GM19035 (cell line): ENCODE data around the gene PPP1R9B.

Source experiments
- ATAC-seq: cut with Tn5 transposase; IDR thresholded peaks from one replicate; pipeline ENCODE4 v1.9.1; 2021; ENCODE audit not compliant: unreplicated experiment

The PPP1R9B gene

DNA sequence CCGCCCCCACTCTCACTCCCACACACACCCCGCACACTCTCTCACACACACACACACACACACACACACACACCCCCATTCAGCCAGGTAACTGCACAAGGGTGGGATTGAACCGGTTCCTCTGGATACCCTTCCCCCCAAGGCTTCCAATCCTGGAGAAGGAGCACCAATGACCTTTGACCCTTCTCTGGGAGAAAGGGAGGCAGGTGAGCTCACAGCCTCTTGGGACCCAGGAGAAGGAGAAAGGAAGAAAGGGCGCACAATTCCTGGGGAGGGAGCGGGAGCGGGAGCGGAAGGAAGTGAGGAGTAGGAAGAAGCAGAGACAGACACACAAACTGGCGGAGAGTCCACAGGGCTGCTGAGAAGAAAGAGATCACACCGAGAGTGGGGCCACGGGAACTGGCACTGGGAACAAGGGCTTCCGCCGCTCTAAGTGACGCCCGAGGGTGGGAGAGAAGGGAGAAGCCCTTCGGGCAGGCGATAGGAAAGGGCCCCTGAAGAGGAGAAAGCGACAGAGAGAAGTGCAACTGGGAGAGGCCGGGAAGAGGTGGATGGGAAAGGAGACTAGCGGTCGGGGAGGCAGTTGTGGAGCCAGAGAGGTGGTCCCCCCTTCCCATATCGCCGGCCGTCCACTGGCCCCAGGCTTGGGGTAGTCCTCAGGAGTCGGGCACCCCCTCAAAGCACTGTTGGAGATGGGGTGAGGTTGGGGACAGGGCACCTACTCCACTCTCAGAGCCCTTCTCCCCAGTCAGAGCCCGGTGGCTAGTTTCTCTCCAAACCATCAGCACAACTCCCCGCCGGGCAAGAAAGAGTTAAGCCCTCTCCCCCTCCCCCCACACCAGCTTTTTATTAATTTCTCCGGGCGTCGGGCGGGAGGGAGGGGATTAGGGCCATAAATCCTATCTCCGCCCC lies 21.8 kb downstream of the PPP1R9B start:
- no peak for ATAC-seq

DNA sequence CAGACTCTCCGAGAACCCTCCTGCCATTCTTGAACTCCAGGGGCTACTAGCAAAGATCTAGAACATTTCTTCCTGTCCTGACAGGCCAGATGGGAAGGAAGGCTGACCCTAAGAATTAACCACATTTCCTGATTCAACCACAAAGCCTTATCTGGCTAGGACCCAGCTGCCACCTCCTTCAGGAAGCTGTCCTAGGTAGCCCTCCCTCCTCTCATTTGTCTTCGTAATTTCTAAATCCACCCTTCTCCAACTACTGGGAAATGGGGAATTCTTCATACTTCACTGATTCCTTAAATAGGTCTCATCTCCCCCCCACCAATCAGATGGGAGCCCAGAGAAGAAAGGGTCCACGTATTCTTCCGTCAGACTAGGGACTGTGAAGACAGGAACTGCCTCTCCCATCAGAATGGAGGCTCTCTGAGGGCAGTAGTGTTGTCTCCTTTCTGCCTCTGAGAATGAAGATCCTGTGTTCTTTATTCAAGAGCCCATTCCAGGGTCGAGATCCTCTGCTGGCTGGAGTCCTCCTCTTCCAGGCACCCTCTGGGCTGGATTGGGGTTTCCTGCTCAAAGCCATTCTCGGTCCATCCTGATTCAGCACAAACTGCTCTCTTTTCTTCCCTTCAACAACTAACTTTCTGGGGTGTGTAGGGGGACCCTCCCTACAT lies 22.6 kb downstream of the PPP1R9B start:
- no peak for ATAC-seq

DNA sequence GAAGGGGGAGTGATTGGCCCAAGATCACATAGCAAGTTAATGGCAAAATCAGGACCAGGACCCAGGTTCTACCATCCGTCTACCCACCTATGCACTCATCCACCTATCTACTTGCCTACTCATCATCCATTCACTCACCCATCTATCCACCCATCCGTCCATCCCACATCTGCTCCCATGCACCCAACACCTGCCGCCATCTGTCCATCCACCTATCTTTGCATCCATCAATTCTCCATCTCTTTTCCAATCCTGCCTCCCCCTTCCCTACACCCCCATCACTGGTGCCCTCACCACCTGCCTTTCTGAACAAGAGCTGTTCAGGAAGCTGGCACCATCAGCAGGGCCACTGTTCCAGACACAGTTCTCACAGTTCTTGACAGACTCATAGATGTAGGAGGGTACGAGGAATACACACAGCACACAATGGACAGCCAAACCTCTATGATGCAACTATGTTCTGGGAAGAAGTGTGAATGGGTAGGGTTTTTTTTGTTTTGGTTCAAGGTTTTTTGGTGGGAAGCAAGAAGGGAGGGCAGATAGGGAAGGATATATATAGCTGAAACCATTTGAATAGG lies 25.0 kb downstream of the PPP1R9B start:
- no peak for ATAC-seq

DNA sequence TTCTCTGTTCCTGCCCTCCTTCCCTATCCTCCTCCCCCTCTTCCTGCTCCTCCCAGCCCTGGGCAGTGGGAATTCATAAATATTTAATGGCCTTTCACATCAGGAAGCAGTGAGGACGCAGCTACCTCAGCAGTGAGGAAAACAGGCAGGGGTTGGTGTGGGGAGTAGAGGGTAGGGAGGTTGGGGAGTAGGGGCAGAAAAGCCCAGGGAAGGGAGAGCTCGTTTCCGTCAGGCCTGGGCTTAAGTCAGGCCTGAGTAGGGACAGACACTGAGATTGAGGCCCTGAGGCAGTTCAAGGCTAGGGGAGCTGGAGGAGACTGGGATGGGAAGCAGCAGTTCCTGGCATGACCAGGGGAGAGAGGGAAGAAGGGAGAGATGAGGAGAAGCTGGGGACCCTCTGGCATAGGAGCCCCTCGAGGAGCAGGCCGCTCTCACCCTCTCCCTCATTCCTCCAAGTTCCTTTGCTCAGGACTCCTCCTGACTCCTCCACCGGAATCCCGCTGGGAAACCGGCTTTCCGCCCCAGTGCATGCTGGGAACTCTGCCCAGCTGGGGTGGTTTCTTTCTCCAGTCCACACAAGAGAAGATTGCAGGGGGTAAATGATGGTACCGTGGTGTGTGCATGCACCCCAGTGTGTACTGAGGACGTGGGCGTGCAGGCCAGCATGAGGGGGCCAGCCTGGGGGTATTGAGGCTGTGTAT lies 26.7 kb downstream of the PPP1R9B start:
- ATAC-seq = no peak

DNA sequence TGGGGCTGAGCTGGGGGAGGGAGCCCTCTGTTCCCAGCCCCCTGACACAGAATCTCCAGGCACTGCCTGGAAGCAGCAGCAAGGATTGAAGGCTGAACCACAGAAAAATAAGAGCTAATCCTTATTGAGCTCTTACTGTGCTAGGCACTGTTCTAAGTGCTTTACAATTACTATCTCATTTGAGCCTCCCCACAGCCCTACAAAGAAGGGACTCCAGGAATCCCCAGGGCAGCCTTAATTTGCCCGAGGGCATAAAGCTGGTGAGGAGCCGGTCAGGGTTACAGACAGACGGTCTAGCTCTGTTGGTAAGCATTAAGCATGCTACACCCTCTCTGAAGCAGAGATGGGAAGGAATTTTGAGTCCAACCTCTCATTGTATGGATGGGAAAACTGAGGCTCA lies 27.5 kb downstream of the PPP1R9B start:
- ATAC-seq = no peak

DNA sequence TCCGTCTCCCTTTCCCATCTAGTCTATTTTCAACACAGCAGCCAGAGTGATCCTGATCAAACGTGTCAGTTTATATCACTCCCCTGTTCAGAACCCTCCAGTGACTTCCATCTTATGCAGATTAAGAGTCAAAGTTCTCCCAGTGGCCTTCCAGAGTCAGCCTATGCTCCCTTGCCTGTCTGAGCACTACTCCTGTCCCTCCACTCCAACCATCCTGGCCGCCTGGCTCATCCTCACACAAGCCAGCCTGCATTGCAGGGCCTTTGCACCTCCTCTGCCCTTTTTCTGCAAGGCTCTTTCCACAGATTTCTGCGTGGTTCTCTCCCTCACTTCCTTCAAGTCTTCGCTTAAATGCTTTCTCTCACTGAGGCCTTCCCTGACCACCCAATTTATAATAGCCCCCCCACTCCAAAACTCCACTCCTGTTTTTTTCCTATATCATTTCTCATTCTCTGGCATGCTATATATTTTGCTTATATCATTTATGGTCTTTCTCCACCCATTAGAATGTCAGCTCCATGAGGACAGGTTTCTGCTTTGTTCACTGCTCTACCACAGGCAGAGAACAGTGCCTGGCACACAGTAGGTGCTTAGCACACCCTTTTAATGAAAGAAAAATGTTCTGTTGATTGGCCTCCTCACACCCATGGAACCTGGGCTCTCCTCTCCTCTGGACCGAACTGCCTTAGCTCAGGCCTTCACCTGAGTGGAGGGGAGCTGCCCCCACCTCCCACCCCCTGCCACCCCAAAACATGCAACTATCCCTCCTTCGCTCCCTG lies 29.8 kb downstream of the PPP1R9B start:
- no peak for ATAC-seq

DNA sequence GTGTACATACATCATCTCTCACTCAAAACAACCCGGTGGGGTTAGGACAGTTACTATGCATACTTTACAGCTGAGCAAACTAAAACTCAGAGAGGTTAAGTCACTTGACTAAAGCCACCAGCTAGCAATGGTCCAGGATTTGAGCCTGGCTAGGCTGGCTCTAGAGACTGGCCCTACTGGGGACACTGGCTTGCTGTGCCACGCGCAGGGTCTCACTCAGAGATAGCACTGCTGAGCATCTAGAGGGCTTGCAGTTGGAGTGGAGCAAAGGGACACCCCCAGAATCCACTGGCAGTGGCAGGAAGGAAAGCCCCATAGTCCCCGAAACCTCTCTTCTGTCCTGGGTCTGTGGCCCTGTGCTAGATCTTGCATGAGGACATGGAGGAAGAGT lies 31.7 kb downstream of the PPP1R9B start:
- ATAC-seq = no peak

DNA sequence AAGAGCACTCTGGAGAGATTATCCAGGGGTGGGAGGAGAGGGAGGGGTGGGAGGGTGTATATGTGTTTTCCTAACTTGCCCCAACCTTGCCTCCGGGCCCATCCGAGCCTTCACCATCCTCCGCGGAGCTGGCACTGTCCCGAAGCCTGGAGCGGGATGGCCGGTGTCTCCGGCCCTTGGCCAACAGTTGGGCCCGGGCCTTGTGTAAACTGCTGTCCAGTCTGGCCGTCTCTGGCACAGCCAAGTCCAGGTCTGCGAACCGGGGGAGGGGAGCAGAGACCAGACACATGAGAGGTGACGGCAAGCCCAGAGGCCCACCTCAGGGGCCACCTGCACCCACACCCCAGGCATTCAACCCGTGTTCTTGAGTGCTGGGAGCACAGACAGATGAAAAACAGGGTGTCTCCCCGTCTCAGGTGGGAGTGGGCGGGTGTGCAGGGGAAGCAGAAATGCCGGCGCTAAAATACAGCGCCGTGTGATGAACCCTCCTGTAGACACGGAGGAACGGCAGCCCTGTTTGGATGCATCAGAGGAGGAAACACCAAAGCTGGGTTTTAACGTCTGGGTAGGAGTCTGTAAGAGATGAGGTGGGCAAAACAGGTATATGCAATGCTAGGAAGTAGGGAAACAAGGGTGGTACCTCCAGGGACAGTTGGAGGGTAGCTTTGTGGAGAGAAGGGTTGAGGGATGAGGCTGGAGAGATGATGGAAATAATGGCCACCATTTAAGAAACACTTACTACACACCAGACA lies 32.2 kb downstream of the PPP1R9B start:
- ATAC-seq = no peak

DNA sequence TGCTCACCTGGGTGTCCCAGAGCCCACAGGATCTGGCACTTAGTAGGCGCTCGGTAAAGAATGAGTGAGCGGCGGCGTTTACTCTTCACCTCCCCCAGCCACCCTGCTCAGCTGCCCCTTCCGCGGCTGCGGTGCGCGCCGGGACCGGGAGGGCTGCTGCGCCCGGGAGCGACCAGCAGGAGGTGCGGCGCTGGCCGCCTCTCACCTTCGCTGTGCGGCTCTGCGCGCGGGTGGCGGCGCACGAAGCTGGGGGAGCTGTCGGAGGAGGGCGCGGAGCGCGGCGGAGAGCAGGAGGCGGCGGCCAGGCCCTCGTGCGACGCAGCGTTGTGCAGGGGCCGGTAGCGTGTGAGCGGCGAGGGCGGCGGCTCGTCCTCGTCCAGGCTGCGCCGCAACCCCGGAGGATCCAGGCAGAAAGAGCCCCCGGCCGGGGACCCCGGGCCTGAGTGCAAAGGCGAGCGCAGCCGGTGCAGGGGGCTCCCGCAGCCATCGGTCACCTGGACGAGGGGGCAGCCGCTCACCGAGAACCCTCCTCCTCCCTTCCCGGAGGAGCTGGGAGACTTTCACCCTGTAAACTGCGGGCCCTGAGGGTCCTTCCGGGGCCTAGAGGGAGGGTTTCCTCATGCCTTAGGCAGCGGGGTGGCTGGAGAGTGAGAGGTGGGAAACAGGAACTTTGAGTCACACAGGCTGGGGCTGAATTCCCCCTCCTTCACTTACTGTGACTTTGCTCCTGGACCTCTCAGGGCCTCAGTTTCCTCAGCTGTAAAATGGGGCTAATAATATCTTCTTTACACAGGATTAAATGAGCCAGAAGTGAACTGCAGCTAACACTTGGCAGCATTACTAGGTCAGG lies 33.0 kb downstream of the PPP1R9B start:
- ATAC-seq = peak; percentile 60

DNA sequence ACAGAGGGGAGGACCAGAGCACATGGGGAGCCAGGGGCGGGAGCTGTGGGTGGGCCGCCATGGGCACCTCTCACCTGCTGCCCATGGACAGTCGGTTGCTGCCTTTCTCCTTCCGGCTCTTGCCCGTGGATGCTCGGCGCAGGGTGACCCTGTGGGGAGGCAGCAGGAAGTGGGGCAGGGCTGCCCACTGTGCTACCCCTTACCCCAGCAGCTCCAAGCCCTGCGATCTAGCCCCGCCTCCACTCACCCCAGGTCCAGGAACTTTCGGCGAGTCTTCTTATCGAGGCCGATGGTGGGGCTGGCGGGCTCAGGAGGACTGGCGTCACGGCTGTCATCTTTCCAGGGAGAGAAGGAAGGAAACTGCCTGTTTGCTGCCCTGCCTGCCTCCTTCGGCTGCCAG lies 34.7 kb downstream of the PPP1R9B start:
- ATAC-seq = no peak

DNA sequence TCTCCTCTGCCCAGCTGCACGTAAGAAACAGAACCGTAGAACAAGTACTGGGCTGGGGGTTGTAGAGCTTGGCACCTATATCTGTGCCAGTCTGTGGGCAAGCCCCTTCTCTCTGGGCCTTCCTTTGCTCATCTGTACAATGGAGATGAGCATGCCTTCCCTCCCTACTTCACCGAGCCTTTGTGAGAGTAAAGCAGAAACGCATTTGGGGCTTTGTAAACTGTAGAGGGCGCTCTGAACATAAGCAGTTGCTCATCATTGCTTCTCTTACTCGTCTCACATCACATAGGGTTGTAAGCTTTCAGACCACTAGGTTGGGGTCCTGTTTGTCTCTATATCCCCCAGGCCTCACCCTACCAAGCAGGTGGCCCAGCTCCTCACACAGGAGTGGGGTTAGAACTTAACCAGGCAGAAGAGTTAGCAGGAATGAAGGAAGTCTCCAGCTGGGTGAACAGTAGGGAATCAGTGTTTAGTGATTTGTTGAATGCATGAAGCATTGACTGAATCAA lies 35.6 kb downstream of the PPP1R9B start:
- no peak for ATAC-seq

DNA sequence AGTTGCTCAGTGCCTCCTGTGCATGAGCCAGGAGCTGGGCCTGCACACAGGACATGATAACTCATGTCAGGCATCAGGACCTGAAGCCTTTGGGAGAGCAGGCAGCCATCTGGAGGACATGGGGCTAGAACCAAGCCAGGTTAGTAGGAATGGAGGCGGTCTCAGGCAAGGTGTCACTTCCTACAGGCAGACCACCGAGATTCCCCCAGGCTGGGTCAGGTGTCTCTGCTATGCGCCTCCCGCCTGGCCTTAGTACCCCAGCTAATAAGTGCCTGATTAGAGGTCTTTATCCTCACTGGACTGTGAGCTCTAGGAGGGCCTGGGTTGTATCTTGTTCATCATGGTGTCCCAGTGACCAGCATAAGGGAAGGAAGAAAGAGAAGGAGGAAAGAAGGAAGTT lies 36.1 kb downstream of the PPP1R9B start:
- no peak for ATAC-seq

DNA sequence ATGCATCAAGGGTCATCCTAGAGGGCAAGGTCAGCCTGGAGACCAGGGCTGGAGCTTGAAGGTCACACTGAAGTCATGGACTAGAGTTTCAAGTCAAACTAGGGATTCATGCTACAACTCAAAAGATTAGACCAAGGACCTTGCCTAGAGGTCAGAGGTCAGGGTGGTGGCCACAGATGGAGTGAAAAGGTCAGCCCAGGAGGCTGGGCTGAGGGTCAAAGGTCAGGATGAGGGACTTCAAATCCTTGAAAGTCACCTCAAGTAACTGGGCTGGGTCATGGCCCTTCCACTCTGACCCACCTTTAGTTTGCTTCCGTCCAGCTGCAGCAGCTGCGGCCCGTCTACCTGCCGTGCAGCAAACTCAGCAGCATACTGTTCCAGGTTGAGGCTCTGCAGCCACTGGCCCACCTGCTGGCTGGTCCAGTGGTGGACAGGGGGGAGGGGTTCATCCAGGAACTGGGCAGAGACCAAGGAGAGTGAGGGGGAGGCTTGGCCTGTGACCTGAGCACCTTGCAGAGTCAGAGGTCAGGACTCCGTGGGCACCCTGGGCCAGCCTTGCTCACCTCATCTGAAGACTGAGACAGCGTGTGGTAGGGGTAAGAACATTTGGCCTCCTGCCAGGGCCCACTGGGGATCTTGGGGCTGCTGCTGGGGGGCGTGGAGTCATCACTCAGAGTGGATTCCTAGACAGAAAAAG lies 36.7 kb downstream of the PPP1R9B start:
- no peak for ATAC-seq

DNA sequence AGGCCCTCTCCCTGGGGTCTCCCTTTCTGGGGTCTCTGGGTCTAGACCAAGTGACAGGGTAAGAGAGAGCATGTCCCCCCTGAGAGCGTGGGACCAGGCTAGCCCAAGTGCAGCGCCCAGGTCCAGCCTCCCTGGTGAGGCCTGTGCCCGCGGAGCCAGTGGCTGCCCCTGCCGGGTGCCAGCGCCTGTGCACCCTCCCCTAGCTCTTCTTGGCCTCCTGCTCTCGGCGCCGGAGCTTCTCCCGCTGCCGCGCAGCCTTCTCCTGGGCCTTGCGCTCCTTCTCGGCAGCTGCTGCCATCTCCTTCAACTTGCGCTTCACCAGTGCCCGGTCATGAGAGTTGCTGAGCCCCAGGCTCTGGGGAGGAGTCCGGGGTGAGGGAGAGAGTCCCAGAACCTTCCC lies 37.8 kb downstream of the PPP1R9B start:
- ATAC-seq = no peak

DNA sequence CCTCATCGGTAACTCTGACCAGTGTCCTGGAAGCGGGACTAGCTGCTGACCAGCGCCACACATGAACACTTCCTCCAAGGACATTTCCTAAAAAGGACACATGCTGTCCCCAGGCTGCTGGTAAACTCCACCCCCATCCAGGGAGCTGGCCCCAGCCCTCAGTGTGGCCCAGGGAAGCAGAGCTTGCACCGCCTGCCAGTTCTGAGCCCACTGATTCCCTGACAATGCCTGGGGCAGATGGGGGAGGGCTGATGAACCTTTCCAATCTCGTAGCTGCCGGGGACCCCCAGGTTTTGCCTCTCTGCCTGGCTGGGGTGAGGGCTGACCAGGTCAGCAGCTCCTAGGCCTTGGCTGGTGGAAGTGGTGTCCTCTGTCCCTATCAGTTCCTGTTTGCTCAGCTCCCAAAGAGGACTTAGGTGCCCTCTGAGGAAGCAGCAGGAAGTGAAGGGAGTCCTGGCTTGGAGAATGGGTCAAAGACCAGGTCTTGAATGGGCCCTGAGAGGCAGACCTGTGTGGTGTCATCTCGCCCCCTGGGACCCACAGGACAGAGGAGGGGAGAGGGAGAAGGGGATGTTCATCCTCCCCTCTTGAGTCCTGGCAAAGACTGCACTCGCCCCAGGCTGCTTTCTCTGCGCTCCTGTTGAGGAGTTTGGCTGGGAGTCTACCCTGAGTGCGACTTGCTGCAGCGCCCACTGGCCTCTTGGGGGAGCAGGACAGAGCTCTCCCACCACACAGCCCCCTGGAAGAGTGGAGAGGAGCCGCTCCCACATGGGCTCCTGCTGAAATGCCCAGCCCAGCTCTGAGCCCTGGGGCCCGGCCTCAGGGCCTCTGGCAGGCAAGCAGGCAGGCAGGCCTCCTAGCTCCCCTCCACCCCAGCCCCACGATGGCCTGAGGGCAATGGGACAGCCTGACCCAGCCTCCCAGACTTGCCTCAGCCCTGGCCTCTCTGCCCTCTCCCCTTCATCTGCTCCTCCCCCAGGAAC lies 38.5 kb downstream of the PPP1R9B start:
- ATAC-seq = no peak

DNA sequence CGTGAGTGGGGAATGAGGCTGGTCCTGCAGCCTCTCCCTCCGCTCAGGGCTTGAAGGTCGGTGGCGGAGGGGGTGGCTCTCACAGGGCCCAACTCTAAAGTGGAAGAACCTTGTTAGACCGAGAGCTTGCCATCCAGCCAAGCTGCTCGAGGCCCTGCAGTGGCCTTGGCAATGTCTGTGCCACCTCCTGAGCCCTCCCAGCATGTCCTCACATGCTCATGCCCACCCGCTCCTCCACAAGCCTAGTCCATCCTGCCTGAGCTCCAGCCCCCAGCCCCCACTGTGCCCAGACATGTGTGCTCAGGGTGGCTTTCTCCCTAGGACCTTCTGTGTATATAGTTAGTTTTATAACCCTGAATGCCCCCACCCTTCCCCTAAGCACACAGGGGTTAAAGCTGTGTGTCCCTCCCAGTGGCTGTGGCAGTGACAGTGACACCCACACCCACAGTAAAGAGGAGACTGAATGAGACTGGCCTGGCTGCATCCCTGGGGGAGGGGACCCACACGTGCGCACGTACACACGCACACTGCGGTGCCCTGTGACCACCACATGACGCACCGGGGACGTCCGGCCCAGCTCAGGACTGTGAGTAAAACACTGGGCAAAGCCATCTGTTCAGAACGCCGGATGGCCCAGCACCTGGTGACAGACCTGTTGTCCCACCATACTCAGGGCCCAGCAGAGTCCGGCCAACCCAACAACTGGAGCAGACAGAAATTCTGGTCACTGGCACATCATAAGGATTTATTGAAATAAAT lies 39.7 kb downstream of the PPP1R9B start:
- ATAC-seq = no peak
